ENCODE results near the gene CHRNB4. TPM values are rescaled to one million over a fixed set of nuclear protein-coding genes. Genes with fewer than 3 reads are reported as not detected.

Gene CHRNB4
- total RNA-seq, 4 donors from 2014 or later, result not detected

GRCh38 chr15:78619022-78619950, 21.7 kb downstream of the CHRNB4 start:
- no peak for TF ChIP-seq POLR2A (IDR thresholded peaks at IDR 0.05)
- TF ChIP-seq CTCF (IDR thresholded peaks at IDR 0.05), result no peak
- Histone ChIP-seq H3K36me3 (no peaks in the 10 kb centered on the region), H3K4me3 (replicated peaks in 1 of 3) (no peak overlapping the region), H3K4me1 (peaks cover 6 to 13% of the 10 kb centered on the region in 2 donors), H3K27ac (no peak overlapping the region), H3K27me3 (peaks cover 9% of the 10 kb centered on the region), H3K9me3 (no peaks in the 10 kb centered on the region)
- intact Hi-C loops (cut with DNase I), result loop anchor here (5.0 kb wide), 1 partner anchor 93 kb away; no protein-coding TSS in a partner anchor
- DNase-seq, result no peak
- WGBS, 2 donors, result 37 to 56% methylated on average over 14 to 20 of the region's 20 CpGs

- Histone ChIP-seq H3K27me3 (peaks cover 9% of the 10 kb centered on the region), H3K4me3 (replicated peaks in 1 of 3) (no peak overlapping the region), H3K27ac (no peak overlapping the region), H3K36me3 (no peaks in the 10 kb centered on the region), H3K4me1 (peaks cover 6 to 13% of the 10 kb centered on the region in 2 donors), H3K9me3 (no peaks in the 10 kb centered on the region)
- DNase-seq, result peak; percentile 88 to 91
- intact Hi-C loops (cut with DNase I), result loop anchor here (5.0 kb wide), 1 partner anchor 94 kb away; no protein-coding TSS in a partner anchor
- WGBS, 2 donors, result 15 to 32% methylated on average over 8 of the region's 8 CpGs
- TF ChIP-seq CTCF (IDR thresholded peaks at IDR 0.05) (peak; percentile 78 to 91 (median 80)), POLR2A (IDR thresholded peaks at IDR 0.05) (no peak)
Observed at GRCh38 chr15:78618490-78618934, 22.5 kb downstream of the CHRNB4 start.

GRCh38 chr15:78618064-78618463, 22.9 kb downstream of the CHRNB4 start:
- no peak for TF ChIP-seq CTCF (IDR thresholded peaks at IDR 0.05)
- TF ChIP-seq POLR2A (IDR thresholded peaks at IDR 0.05), result no peak
- Histone ChIP-seq H3K9me3 (no peaks in the 10 kb centered on the region), H3K36me3 (no peaks in the 10 kb centered on the region), H3K4me1 (peaks cover 6 to 13% of the 10 kb centered on the region in 2 donors), H3K27ac (no peak overlapping the region), H3K4me3 (replicated peaks in 1 of 3) (no peak overlapping the region), H3K27me3 (peaks cover 9% of the 10 kb centered on the region)
- 84 to 89% methylated on average over 8 of the region's 8 CpGs for WGBS, 2 donors
- no peak for DNase-seq
- intact Hi-C loops (cut with DNase I), result loop anchor here (5.0 kb wide), 1 partner anchor 94 kb away; no protein-coding TSS in a partner anchor

- DNase-seq, result no peak
- H3K4me3 ChIP-seq (replicated peaks in 1 of 3), result no peak overlapping the region
- no peak for TF ChIP-seq CTCF (IDR thresholded peaks at IDR 0.05)
- no peak for TF ChIP-seq POLR2A (IDR thresholded peaks at IDR 0.05)
- no peaks in the 10 kb centered on the region for H3K36me3 ChIP-seq
- intact Hi-C loops (cut with DNase I), result loop anchor here (5.0 kb wide), 1 partner anchor 95 kb away; no protein-coding TSS in a partner anchor
- peaks cover 9% of the 10 kb centered on the region for H3K27me3 ChIP-seq
- WGBS, 2 donors, result 77 to 78% methylated on average over 3 to 5 of the region's 5 CpGs
- peaks cover 6 to 13% of the 10 kb centered on the region in 2 donors for H3K4me1 ChIP-seq
- H3K27ac ChIP-seq, result no peak overlapping the region
- no peaks in the 10 kb centered on the region for H3K9me3 ChIP-seq
Observed at GRCh38 chr15:78617516-78617915, 23.5 kb downstream of the CHRNB4 start.

GRCh38 chr15:78617076-78617475, 23.9 kb downstream of the CHRNB4 start:
- no peak for TF ChIP-seq POLR2A (IDR thresholded peaks at IDR 0.05)
- TF ChIP-seq CTCF (IDR thresholded peaks at IDR 0.05), result no peak
- WGBS, 2 donors, result 68 to 85% methylated on average over 7 of the region's 7 CpGs
- no peak overlapping the region for H3K4me3 ChIP-seq (replicated peaks in 1 of 3)

More at GRCh38 chr15:78617076-78617475, 23.9 kb downstream of the CHRNB4 start:
- Histone ChIP-seq H3K27ac (no peak overlapping the region), H3K36me3 (no peaks in the 10 kb centered on the region), H3K27me3 (peaks cover 9% of the 10 kb centered on the region), H3K4me1 (peaks cover 6 to 13% of the 10 kb centered on the region in 2 donors), H3K9me3 (no peaks in the 10 kb centered on the region)
- no peak for DNase-seq
- intact Hi-C loops (cut with DNase I), result loop anchor here (5.0 kb wide), 1 partner anchor 95 kb away; no protein-coding TSS in a partner anchor

Data from thyroid gland (tissue), 4 donors.